Smooth muscle cell of the brain vasculature (primary cell): ENCODE data around the gene PSMD1.
"Not testable (repeated sequence)": the region's sequence is repeated elsewhere in the genome, so short reads cannot be mapped to it uniquely, and the experiment has no call there.

Source experiments
- DNase-seq: peaks from one replicate; pipeline ENCODE4 v3.0.0-alpha.2; 2012; ENCODE audit warnings: low read depth, low spot score

The PSMD1 gene

DNA sequence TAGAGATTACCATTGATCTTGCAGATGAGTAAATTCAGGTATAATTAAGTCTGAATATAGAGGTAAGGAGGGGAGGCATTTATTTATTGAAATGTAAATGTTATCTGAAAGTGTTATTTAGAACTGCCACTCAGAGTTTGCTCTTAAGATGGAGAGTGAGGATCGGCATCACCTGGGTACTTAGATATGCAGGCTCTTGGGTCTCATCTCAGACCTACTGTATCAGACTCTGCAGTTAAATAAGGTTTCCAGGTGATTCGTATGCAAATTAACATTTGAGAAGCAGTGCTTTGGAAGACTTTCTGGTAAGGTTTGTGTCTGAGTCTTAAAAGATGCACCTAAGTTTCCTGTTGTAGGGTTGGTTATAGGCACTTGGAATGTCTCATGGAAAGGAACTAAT, 59.0 kb downstream of the PSMD1 start:
- no peak for DNase-seq

GRCh38 chr2:231117148-231117547, 60.5 kb downstream of the PSMD1 start:
- DNase-seq: no peak

- DNase-seq: no peak
Observed at GRCh38 chr2:231117922-231118613, 61.4 kb downstream of the PSMD1 start.

GRCh38 chr2:231118614-231118942, 61.9 kb downstream of the PSMD1 start:
- no peak for DNase-seq

DNA sequence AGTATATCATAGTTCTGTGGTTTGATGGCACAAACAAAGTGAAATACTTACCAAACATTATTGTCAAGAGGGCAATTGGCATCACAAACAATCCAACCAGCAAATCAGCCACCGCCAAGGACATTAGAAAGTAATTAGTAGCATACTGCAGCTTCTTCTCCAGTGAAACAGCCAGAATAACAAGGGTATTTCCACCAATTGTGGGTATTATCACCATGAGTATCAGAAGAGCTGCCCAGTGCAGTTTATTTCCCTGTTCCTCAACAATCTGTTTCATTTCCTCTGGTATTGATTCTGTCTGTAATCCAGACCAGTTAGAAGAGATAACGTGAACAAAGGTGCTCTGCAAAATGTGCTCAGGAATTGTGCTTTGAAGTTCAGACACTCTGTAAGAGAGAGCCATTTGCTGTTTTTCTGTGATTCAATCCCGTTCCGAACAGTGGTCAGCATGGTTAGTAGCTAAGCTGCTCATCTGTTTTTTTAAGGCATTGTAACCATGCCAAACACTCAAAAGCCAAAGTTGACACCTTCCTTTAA, 66.8 kb downstream of the PSMD1 start:
- no peak for DNase-seq

DNA sequence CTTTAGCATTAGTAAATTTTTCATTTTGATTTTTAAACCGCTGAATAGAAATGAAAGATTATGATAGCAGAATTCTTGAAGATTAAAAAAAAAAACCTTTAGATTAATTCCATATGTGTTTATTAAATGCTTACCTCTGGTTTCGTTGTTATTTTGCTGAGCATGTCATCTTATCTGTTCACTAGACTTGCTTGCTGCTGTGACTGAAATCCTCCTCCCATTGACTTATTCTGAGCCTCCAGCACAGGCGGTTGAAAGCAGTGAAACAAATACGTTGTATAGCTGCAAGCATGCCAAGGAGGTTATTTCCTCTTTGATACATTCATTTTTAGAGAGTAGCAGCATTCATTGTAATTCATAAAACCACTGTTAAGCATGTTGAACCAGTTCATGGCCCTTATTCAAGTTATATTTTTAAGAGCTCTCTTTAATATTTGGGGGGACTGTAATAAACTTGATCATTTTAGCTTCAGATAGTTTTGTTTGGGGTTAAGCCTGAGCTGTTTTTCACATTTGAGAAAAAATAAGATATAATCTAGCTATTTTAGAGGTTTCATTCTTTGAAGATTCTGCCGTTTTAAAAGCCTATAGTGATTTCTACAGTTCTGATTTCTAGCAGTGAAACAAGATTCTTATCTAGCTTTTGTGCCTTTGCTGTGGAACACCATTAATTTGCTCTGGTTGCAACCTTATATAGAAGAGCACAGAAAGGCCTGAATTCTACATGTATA, 68.3 kb downstream of the PSMD1 start, which contains the start of gene HTR2B:
Gene HTR2B (minus strand): TSS at position 205 of the 731 bp plus-strand sequence. CDS start 1,278 bp downstream, outside the sequence.
- DNase-seq: no peak

- DNase-seq: no peak
Observed at GRCh38 chr2:231126123-231126522, 69.5 kb downstream of the PSMD1 start.

DNA sequence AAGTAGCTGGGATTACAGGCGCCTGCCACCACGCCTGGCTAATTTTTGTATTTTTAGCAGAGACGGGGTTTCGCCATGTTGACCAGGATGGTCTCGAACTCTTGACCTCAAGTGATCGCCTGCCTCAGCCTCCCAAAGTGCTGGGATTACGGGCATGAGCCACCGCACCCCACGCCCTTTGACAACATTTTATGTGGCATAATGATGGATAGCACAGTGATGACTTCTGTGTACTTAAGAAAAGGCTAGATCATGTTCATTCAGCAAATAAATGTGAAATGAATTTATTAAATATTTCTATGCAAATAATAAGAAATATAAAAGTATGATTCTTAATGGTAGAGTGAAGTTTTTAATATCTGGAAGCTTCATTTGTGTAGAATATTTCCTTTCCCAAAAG, 70.8 kb downstream of the PSMD1 start:
- no peak for DNase-seq

DNA sequence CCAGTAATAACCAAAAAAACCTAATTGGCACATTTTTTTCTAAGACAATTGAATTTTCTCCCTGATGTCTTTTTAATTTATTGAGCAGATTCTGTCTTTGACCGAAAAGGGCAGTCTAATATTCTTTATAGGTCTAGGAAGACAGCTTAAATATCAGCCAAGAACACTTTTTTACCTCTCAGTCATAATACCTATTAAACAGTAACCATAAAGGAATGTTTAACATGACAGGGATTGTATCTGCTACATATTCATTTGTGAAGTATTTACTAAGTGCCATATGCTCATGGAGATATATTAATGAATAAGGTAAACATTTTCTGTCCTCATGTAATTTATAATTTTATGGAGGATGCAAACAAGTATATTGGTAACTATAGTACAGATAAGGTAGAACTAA, 71.3 kb downstream of the PSMD1 start:
- no peak for DNase-seq

DNA sequence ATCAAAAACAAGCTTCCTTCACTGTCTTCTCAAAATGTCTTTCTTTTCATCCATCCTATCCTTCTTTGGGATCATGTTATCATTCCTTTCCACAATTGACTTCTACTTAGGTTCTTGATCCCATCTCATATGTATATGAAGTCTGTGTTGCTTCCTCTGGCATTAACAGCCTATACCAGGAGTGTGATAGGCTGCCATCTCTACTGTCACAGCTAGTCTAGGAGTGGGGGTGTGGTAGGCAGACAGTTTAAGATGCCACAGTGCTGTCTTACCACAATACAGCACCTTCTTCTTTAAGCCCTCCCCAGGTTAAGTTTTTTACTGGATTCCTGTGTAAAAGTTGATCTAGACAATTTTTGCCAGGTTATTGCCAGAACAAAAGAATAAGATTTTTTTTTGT, 71.9 kb downstream of the PSMD1 start:
- no peak for DNase-seq

GRCh38 chr2:231129216-231129615, 72.5 kb downstream of the PSMD1 start:
- DNase-seq: no peak

DNA sequence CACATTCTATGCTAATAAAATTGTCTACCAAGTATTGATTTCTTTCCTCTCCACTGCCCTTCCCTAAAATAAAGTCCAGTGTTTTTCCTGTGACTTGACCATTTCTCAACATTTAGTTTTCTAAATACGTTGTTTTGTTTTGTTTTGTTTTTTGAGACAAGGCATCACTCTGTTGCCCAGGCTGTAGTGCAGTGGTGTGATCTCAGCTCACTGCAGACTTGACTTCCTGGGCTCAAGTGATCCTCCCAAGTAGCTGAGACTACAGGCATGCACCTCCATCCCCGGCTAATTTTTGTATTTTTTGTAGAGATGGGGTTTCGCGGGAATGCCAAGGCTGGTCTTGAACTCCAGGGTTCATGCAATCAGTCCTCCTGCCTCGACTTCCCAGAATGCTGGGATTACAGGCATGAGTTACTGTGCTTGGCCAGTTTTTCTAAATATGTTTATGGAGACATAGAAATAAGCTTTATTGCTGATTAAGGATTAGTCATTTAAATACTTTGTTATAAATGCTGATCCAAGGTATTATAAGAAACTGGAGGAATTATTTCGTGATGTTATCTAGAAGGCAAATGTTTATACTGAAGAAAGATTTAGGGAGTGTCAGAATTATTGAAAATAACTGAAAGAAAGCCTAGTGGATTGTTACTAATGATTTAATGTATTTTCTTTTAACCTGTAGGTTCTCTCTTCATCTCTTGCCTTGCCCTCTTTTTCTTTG, 73.8 kb downstream of the PSMD1 start:
- no peak for DNase-seq

GRCh38 chr2:231132129-231132528, 75.5 kb downstream of the PSMD1 start:
- DNase-seq: no peak

GRCh38 chr2:231133365-231134099, 76.9 kb downstream of the PSMD1 start:
- DNase-seq: no peak

- no peak for DNase-seq
Observed at GRCh38 chr2:231134910-231135655, 78.4 kb downstream of the PSMD1 start.

DNA sequence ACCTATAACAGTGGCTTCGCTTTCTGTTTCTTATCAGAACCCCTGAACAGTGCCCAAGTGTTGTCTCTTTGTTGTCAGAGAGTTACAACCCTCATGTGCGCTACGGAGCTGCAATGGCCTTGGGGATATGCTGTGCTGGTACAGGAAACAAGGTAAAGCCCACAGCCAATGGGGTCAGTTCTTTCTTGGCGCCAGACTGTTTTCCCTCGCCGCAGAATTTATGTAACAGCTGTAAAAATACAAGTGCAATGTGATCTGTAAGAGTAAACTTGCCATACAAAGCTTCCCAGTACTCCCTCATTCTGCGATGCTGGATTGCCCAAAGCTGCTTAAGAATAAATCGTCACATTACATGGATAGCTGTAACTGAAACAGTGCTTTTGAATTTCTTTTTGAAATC, 82.0 kb downstream of the PSMD1 start:
- DNase-seq: peak; percentile 90

GRCh38 chr2:231139796-231140195, 83.1 kb downstream of the PSMD1 start:
- DNase-seq: no peak

- DNase-seq: not testable (repeated sequence)
Observed at GRCh38 chr2:231140808-231141207, 84.1 kb downstream of the PSMD1 start.

DNA sequence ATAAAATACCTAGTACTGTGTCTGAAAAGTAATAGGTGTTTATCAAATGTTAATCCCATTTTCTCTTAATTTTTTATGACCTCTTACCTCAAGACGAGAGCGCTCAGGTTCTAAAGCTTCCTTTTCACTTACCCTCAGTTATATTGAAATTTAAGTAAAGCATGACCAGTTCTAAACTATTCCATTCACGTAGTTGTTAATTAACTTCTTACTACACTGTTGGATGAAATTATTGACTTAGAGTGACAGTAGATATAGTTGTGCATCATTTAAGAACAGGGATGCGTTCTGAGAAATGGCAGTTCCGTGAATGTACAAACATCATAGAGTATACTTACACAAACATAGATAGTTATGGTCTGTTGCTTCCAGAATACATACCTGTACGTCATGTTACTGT, 88.2 kb downstream of the PSMD1 start:
- no peak for DNase-seq

DNA sequence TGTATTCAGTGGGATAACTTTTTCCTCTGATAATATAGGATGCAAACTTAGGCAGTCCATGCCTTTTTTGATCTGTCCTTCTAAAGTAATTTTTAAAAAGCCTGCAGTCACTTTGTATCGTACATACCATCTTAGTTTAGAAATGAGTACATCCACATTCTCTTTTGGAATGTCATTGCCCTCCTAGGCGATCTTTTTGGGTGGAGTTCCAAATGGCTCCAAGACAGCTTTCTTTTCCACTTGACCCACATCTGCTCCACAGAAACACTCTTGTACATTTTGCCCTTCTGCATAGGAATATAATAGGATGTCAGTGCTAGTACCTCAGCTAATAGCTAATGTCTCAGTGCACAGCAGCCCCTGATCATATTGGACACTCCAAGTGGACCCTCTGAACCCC, 90.0 kb downstream of the PSMD1 start:
- no peak for DNase-seq
